ENCODE data around the gene PFKFB2.

Gene PFKFB2

DNA sequence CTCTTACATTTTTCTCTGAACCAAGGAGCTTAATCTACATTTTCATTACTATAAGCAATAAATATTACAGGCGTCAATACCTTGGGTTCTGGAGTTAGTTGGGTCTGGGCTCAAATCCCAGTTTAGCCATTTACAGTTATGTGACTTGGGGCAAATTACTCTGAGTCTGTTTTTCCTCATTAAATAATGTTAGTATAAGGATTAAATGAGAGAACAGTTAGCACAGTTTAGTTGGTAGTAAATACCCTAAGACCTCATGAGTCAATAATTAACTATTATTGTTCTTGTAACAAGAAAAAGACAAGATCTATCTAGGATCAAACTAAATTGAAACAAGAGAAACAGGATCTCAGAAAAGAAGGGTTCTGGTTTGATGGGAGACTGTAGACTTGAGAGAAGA, 25.2 kb upstream of the PFKFB2 start:
- no peak overlapping the region for H3K4me2 ChIP-seq (ENCODE audit: low read depth, low read length)
- no peaks in the 10 kb centered on the region for H3K36me3 ChIP-seq (replicated peaks; ENCODE audit: insufficient read depth, low read length)
- no peak overlapping the region for H3K4me3 ChIP-seq (ENCODE audit: low read length)
- H3K27me3 ChIP-seq (replicated peaks; ENCODE audit: insufficient read depth, low read length), result peaks cover 65% of the 10 kb centered on the region
- H3K9me2 ChIP-seq (replicated peaks; ENCODE audit: insufficient read depth, low read length), result no peaks in the 10 kb centered on the region
- peaks cover 4% of the 10 kb centered on the region; the same call in 1 of the 2 replicates for H4K20me1 ChIP-seq (ENCODE audit: insufficient read depth, low read length)
- H3K9ac ChIP-seq (ENCODE audit: low read length), result no peak overlapping the region
- H3F3A ChIP-seq (ENCODE audit: insufficient read depth, low read length), result peaks cover 11% of the 10 kb centered on the region; the same call in 1 of the 2 replicates
- H3K4me1 ChIP-seq (ENCODE audit: low read length), result peaks cover 6% of the 10 kb centered on the region; the same call in 1 of the 2 replicates
- no peaks in the 10 kb centered on the region for H3K9me3 ChIP-seq (replicated peaks; ENCODE audit: insufficient read depth, low read length)
- TF ChIP-seq EZH2phosphoT487 (IDR thresholded peaks at IDR 0.05; ENCODE audit: low read length), result no peak
- TF ChIP-seq EZH2 (optimal IDR thresholded peaks at IDR 0.05; ENCODE audit: low read depth, low read length), result no peak
- TF ChIP-seq, protein P1, sequence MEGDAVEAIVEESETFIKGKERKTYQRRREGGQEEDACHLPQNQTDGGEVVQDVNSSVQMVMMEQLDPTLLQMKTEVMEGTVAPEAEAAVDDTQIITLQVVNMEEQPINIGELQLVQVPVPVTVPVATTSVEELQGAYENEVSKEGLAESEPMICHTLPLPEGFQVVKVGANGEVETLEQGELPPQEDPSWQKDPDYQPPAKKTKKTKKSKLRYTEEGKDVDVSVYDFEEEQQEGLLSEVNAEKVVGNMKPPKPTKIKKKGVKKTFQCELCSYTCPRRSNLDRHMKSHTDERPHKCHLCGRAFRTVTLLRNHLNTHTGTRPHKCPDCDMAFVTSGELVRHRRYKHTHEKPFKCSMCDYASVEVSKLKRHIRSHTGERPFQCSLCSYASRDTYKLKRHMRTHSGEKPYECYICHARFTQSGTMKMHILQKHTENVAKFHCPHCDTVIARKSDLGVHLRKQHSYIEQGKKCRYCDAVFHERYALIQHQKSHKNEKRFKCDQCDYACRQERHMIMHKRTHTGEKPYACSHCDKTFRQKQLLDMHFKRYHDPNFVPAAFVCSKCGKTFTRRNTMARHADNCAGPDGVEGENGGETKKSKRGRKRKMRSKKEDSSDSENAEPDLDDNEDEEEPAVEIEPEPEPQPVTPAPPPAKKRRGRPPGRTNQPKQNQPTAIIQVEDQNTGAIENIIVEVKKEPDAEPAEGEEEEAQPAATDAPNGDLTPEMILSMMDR (IDR thresholded peaks at IDR 0.05; ENCODE audit: low read length), result no peak
- H3K79me2 ChIP-seq (ENCODE audit: low read length), result no peaks in the 10 kb centered on the region
- no peak for DNase-seq
- H3K27ac ChIP-seq (ENCODE audit: low read length), result no peak overlapping the region
- no peak overlapping the region for H2AFZ ChIP-seq (ENCODE audit: low read length)

GRCh38 chr1:207028884-207029650, 24.0 kb upstream of the PFKFB2 start:
- H3F3A ChIP-seq (ENCODE audit: insufficient read depth, low read length), result peaks cover 11% of the 10 kb centered on the region; the same call in 1 of the 2 replicates
- H3K4me3 ChIP-seq (ENCODE audit: low read length), result no peak overlapping the region
- DNase-seq, result no peak
- H3K27me3 ChIP-seq (replicated peaks; ENCODE audit: insufficient read depth, low read length), result peaks cover 74% of the 10 kb centered on the region
- H3K36me3 ChIP-seq (replicated peaks; ENCODE audit: insufficient read depth, low read length), result no peaks in the 10 kb centered on the region
- H3K4me2 ChIP-seq (ENCODE audit: low read depth, low read length), result no peak overlapping the region
- H4K20me1 ChIP-seq (ENCODE audit: insufficient read depth, low read length), result peaks cover 4% of the 10 kb centered on the region; the same call in 1 of the 2 replicates
- no peak overlapping the region for H3K9ac ChIP-seq (ENCODE audit: low read length)
- no peak overlapping the region for H3K27ac ChIP-seq (ENCODE audit: low read length)
- no peaks in the 10 kb centered on the region for H3K9me2 ChIP-seq (replicated peaks; ENCODE audit: insufficient read depth, low read length)
- H3K4me1 ChIP-seq (ENCODE audit: low read length), result peaks cover 6% of the 10 kb centered on the region; the same call in 1 of the 2 replicates
- no peaks in the 10 kb centered on the region for H3K9me3 ChIP-seq (replicated peaks; ENCODE audit: insufficient read depth, low read length)
- no peak for TF ChIP-seq EZH2phosphoT487 (IDR thresholded peaks at IDR 0.05; ENCODE audit: low read length)
- TF ChIP-seq, protein P1 (IDR thresholded peaks at IDR 0.05; ENCODE audit: low read length), result no peak
- TF ChIP-seq EZH2 (optimal IDR thresholded peaks at IDR 0.05; ENCODE audit: low read depth, low read length), result no peak
- H3K79me2 ChIP-seq (ENCODE audit: low read length), result no peaks in the 10 kb centered on the region
- no peak overlapping the region for H2AFZ ChIP-seq (ENCODE audit: low read length)

GRCh38 chr1:207029701-207030521, 23.2 kb upstream of the PFKFB2 start:
- no peaks in the 10 kb centered on the region for H3K36me3 ChIP-seq (replicated peaks; ENCODE audit: insufficient read depth, low read length)
- peaks cover 11% of the 10 kb centered on the region; the same call in 1 of the 2 replicates for H3F3A ChIP-seq (ENCODE audit: insufficient read depth, low read length)
- no peaks in the 10 kb centered on the region for H3K9me2 ChIP-seq (replicated peaks; ENCODE audit: insufficient read depth, low read length)
- TF ChIP-seq EZH2phosphoT487 (IDR thresholded peaks at IDR 0.05; ENCODE audit: low read length), result no peak
- TF ChIP-seq, protein P1 (IDR thresholded peaks at IDR 0.05; ENCODE audit: low read length), result no peak
- TF ChIP-seq EZH2 (optimal IDR thresholded peaks at IDR 0.05; ENCODE audit: low read depth, low read length), result no peak
- no peak overlapping the region for H3K4me3 ChIP-seq (ENCODE audit: low read length)
- H3K79me2 ChIP-seq (ENCODE audit: low read length), result no peaks in the 10 kb centered on the region
- peaks cover 6% of the 10 kb centered on the region; the same call in 1 of the 2 replicates for H3K4me1 ChIP-seq (ENCODE audit: low read length)
- H3K9me3 ChIP-seq (replicated peaks; ENCODE audit: insufficient read depth, low read length), result no peaks in the 10 kb centered on the region
- no peak overlapping the region for H3K4me2 ChIP-seq (ENCODE audit: low read depth, low read length)
- no peak overlapping the region for H2AFZ ChIP-seq (ENCODE audit: low read length)
- H3K27ac ChIP-seq (ENCODE audit: low read length), result no peak overlapping the region
- H4K20me1 ChIP-seq (ENCODE audit: insufficient read depth, low read length), result peaks cover 4% of the 10 kb centered on the region; the same call in 1 of the 2 replicates
- H3K9ac ChIP-seq (ENCODE audit: low read length), result no peak overlapping the region
- H3K27me3 ChIP-seq (replicated peaks; ENCODE audit: insufficient read depth, low read length), result peaks cover 74% of the 10 kb centered on the region
- no peak for DNase-seq
